Measurements from ENCODE around the gene ARHGAP40. TPM values are rescaled to one million over a fixed set of nuclear protein-coding genes. Genes with fewer than 3 reads are reported as not detected.

The ARHGAP40 gene
- total RNA-seq, 2 experiments from 2014 or later, result not detected

DNA sequence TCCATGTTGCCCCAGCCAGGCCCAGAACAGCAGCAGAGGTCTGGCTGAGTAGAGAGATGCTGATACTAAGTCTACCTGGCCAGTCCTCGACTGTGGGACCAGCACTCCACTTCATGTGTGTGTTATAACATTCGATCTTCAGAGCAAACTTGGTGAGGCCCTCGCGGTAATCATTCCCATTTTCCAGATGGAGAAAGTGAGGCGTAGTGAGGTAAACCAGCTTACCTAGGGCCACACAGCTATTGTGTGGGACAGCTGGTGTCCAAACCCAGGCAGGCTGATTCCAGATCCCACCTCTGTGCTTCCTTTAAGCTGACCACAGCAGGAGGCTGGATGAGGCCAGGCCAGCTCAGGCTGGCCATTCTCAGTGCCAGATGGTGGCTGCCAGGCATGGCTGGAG is 75.0 kb downstream of the ARHGAP40 start:
- intact Hi-C loops (cut with micrococcal nuclease), result no loop called here
- Mint-ChIP-seq H3K4me1 (ENCODE audit: low read depth) (peaks cover 6% of the 10 kb centered on the region), H3K27me3 (ENCODE audit: low read depth) (peaks cover 47% of the 10 kb centered on the region), H3K27ac (no peak overlapping the region), H3K9me3 (no peaks in the 10 kb centered on the region), H3K4me3 (no peak overlapping the region), H3K36me3 (ENCODE audit: low read depth) (no peaks in the 10 kb centered on the region)
- DNase-seq, result no peak
- CTCF ChIA-PET, result no interaction called here

- peak; percentile 56 for DNase-seq
- Mint-ChIP-seq H3K4me1 (ENCODE audit: low read depth) (no peaks in the 10 kb centered on the region), H3K9me3 (no peaks in the 10 kb centered on the region), H3K36me3 (ENCODE audit: low read depth) (no peaks in the 10 kb centered on the region), H3K27me3 (ENCODE audit: low read depth) (peaks cover 40% of the 10 kb centered on the region), H3K27ac (no peak overlapping the region), H3K4me3 (no peak overlapping the region)
- CTCF ChIA-PET, result no interaction called here
- intact Hi-C loops (cut with micrococcal nuclease), result no loop called here
These were observed 79.1 kb downstream of the ARHGAP40 start for GRCh38 chr20:38680500-38681306.

- Mint-ChIP-seq H3K36me3 (ENCODE audit: low read depth) (no peaks in the 10 kb centered on the region), H3K4me3 (no peak overlapping the region), H3K9me3 (no peaks in the 10 kb centered on the region), H3K4me1 (ENCODE audit: low read depth) (no peaks in the 10 kb centered on the region), H3K27me3 (ENCODE audit: low read depth) (peaks cover 57% of the 10 kb centered on the region), H3K27ac (no peak overlapping the region)
- intact Hi-C loops (cut with micrococcal nuclease), result no loop called here
- DNase-seq, result no peak
- CTCF ChIA-PET, result no interaction called here
These were observed 83.7 kb downstream of the ARHGAP40 start for GRCh38 chr20:38685271-38685670.

- CTCF ChIA-PET, result no interaction called here
- intact Hi-C loops (cut with micrococcal nuclease), result no loop called here
- peak; percentile 74 for DNase-seq
- Mint-ChIP-seq H3K27me3 (ENCODE audit: low read depth) (peaks cover 54% of the 10 kb centered on the region), H3K27ac (no peak overlapping the region), H3K36me3 (ENCODE audit: low read depth) (no peaks in the 10 kb centered on the region), H3K9me3 (no peaks in the 10 kb centered on the region), H3K4me3 (no peak overlapping the region), H3K4me1 (ENCODE audit: low read depth) (no peaks in the 10 kb centered on the region)
These were observed 84.4 kb downstream of the ARHGAP40 start for GRCh38 chr20:38685853-38686473.

GRCh38 chr20:38692436-38693411 is 91.1 kb downstream of the ARHGAP40 start:
- Mint-ChIP-seq H3K4me3 (no peak overlapping the region), H3K27me3 (ENCODE audit: low read depth) (peaks cover 29% of the 10 kb centered on the region), H3K9me3 (no peaks in the 10 kb centered on the region), H3K4me1 (ENCODE audit: low read depth) (no peaks in the 10 kb centered on the region), H3K27ac (no peak overlapping the region), H3K36me3 (ENCODE audit: low read depth) (no peaks in the 10 kb centered on the region)
- intact Hi-C loops (cut with micrococcal nuclease), result no loop called here
- CTCF ChIA-PET, result no interaction called here
- peak; percentile 81 for DNase-seq

DNA sequence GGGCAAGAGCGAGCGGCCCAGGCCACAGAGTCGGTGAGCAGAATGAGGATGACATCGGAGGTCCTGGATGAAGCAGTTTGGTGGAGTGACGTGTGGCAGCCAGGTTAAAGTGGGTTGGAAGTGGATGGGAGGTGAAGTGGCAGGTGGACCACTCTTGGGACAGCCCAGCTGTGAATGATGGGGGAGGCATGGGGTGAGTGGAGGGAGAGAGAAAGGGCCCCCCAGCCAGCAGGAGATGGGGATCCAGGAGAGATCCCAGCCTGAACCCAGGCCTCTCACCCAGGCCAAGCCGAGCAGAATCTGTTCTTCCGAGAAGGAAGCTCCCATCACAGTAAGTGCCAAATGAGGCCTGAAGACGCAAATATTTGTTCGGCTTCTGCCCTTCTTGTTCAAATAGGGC is 95.7 kb downstream of the ARHGAP40 start:
- CTCF ChIA-PET, result interaction anchor here (0.6 kb wide), 1 partner anchor 159 kb away, joined by 3 read pairs; no protein-coding TSS in a partner anchor
- no peak overlapping the region for H3K27ac Mint-ChIP-seq
- intact Hi-C loops (cut with micrococcal nuclease), result no loop called here

DNA sequence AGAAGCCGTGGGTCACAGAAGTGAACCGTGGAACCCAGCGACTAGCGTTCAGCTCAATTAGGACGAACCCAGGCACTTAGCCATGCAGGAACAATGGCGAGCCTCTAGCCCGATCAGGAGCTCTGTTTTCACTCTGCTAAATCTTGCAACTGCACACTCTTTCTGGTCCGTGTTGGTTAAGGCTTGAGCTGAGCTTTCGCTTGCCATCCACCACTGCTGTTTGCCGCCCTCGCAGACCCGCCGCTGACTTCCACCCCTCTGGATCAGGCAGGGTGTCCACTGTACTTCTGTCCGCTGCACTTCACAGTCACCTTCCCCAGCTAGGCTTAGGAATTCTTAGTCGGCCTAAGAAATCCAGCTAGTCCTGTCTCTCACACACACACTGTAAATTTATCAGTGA is 96.9 kb downstream of the ARHGAP40 start:
- CTCF ChIA-PET, result interaction anchor here (0.6 kb wide), 1 partner anchor 208 kb away, joined by 7 read pairs; no protein-coding TSS in a partner anchor
- intact Hi-C loops (cut with micrococcal nuclease), result no loop called here
- Mint-ChIP-seq H3K4me3 (no peak overlapping the region), H3K27me3 (ENCODE audit: low read depth) (peaks cover 25% of the 10 kb centered on the region), H3K27ac (no peak overlapping the region), H3K4me1 (ENCODE audit: low read depth) (no peaks in the 10 kb centered on the region), H3K36me3 (ENCODE audit: low read depth) (no peaks in the 10 kb centered on the region), H3K9me3 (no peaks in the 10 kb centered on the region)
- DNase-seq, result no peak

More for the DNA sequence above, 95.7 kb downstream of the ARHGAP40 start:
- H3K27me3 Mint-ChIP-seq (ENCODE audit: low read depth), result peaks cover 21% of the 10 kb centered on the region
- no peaks in the 10 kb centered on the region for H3K36me3 Mint-ChIP-seq (ENCODE audit: low read depth)
- no peak overlapping the region for H3K4me3 Mint-ChIP-seq
- no peaks in the 10 kb centered on the region for H3K9me3 Mint-ChIP-seq
- no peaks in the 10 kb centered on the region for H3K4me1 Mint-ChIP-seq (ENCODE audit: low read depth)
- DNase-seq, result no peak

GRCh38 chr20:38700141-38700540 is 98.5 kb downstream of the ARHGAP40 start:
- DNase-seq, result no peak
- Mint-ChIP-seq H3K27me3 (ENCODE audit: low read depth) (peaks cover 21% of the 10 kb centered on the region), H3K36me3 (ENCODE audit: low read depth) (no peaks in the 10 kb centered on the region), H3K27ac (no peak overlapping the region), H3K9me3 (no peaks in the 10 kb centered on the region), H3K4me1 (ENCODE audit: low read depth) (no peaks in the 10 kb centered on the region), H3K4me3 (no peak overlapping the region)
- intact Hi-C loops (cut with micrococcal nuclease), result no loop called here
- CTCF ChIA-PET, result no interaction called here

Other genes starting within 250 kb of the ARHGAP40 start
- gene SNHG17, start 166.5 kb upstream of the ARHGAP40 start, total RNA-seq, result 10 to 100 TPM; 69.1 to 72.9 TPM
- 10 to 100 TPM; 22.1 to 24.0 TPM for gene RALGAPB, start 129.0 kb upstream of the ARHGAP40 start, total RNA-seq
- not detected for gene ADIG, start 20.6 kb upstream of the ARHGAP40 start, total RNA-seq
- gene SLC32A1, start 122.7 kb downstream of the ARHGAP40 start, total RNA-seq, result not detected
- gene ACTR5, start 146.7 kb downstream of the ARHGAP40 start, total RNA-seq, result 1 to 10 TPM; 8.3 to 9.4 TPM
- 10 to 100 TPM; 38.1 to 40.0 TPM for gene PPP1R16B, start 203.9 kb downstream of the ARHGAP40 start, total RNA-seq

Data from activated naive CD4-positive, alpha-beta T cell treated with anti-CD3 and anti-CD28 coated beads for 36 hours (primary cell).